Measurements from ENCODE around the gene CDK10. TPM values are rescaled to one million over a fixed set of nuclear protein-coding genes. Genes with fewer than 3 reads are reported as not detected.
A peak's percentile ranks its signal among the peaks of the same experiment; 100 is the strongest.

Gene CDK10
- total RNA-seq, 2 donors from 2014 or later, result 22.6 to 28.0 TPM

DNA sequence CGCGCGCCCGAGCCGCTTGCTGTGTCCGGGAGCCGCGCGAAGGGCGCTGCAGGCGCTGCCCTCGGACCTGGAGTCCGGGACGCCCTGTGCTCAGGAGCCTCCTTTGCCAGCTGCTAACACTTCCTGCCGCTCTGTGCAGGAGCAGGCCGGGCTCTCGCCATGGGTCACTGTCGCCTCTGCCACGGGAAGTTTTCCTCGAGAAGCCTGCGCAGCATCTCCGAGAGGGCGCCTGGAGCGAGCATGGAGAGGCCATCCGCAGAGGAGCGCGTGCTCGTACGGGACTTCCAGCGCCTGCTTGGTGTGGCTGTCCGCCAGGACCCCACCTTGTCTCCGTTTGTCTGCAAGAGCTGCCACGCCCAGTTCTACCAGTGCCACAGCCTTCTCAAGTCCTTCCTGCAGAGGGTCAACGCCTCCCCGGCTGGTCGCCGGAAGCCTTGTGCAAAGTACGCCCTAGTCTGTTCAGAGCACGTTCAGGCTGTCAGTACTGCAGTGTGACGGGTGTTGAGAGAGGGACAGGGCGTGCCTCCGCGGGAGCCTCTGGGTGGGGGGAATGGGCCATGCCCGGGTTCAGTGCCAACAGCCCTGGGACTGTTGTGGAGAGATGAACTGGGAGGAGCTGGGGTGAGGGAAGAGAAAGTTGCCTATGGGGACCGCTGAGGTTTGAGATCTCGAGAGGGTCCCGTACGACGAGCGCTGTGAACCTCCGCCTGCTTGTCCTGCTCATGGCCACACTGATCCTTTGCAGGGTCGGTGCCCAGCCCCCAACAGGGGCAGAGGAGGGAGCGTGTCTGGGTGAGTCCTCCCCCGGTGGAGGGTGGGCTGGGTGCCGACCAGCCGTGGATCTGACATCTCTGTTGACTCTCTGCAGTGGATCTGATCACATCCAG is 36.1 kb downstream of the CDK10 start:
- DNase-seq (peak; percentile 90), ATAC-seq (peak; percentile 9 to 21)
- intact Hi-C loops (cut with DNase I), result no loop called here

DNA sequence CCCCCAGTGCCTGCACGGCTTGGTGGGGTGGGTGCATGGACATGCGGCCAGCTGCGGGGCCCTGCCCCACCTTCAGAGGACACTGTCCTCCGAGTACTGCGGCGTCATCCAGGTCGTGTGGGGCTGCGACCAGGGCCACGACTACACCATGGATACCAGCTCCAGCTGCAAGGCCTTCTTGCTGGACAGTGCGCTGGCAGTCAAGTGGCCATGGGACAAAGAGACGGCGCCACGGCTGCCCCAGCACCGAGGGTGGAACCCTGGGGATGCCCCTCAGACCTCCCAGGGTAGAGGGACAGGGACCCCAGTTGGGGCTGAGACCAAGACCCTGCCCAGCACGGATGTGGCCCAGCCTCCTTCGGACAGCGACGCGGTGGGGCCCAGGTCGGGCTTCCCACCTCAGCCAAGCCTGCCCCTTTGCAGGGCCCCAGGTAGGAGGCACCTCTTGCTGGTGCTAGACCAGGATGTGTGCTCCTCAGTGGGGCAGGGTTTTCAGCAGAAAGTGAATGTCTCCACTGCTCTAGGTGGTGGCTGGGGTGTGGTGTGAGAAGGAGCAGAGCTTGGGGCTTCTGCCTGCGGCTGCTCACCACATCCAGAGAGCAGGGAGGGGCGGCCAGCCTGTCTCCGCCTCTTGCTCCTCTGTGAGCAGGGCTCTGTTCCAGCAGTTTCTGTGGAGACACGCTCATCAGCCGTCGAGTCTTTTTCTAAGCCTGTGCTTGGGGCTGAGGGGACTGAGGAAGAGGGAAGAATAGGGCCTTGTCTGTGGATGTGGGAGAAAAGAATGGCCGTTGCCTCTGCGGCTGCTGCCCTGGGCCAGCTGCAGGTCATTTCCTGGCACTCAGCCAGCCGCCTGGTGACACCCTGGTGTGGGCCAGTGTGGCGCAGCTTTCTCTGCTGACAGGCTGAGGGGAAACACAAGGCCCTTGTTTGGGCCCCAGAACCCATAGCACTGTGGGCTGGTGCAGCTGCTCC is 37.1 kb downstream of the CDK10 start:
- intact Hi-C loops (cut with DNase I), result no loop called here
- DNase-seq (peak; percentile 71), ATAC-seq (no peak)

DNA sequence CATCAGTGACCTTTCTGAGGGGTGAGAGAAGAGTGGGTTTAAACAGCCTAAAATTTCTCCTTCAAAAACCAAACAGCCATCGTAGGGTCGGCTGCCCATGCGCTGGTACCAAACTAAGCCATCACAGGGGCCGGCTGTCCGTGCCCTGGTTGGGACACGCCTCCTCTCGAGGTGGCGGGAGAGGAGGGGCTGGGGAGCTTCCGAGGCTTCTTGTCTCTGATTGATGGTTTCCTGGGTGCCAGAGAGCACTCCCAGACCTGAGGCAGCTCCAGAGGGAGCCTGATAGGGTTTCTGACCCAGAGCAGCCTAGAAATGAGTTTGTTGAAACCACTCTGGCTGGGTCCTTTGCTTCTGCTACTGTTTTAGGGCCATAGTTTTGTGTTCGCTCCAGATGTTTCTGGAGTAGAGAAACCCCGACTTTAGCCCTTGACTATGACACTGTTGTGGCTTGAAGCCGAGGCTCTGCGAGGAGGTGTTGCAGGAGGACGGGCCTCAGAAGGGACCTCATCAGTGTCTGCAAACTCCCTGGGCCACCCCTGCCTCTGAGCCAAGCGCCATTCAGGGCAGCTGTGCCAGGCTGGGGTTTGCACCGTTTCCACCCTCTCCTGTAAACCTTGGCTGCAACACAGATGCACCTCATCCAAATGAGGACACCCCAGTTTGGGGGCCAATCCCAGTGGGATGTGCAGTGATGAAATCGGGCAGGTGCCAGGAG is 41.1 kb downstream of the CDK10 start:
- intact Hi-C loops (cut with DNase I), result no loop called here
- no peak for DNase-seq
- ATAC-seq, result no peak

DNA sequence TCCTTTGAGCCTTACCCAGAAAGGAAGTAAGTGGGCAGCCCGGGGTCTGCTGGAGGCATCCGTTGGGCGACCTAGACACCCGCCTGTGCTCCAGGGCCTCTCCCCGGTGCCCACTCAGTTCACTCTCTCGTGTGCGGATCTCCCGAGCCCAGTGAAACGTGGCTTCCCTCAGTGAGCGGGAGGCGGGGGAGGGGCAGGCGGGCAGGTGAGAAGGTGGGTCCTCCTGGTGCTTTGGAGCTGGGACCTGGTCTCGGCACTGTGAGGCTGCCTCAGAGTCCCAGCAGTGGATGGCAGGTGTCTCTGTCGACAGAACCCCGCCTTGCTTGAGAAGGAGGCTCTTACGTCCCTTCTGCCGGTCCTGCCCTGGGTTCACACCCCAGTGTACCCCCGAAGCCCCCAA is 42.8 kb downstream of the CDK10 start:
- intact Hi-C loops (cut with DNase I), result no loop called here
- ATAC-seq, result no peak
- no peak for DNase-seq

- DNase-seq (no peak), ATAC-seq (peak; percentile 11 to 41)
- intact Hi-C loops (cut with DNase I), result no loop called here
Measured at GRCh38 chr16:89729863-89730593, 43.5 kb downstream of the CDK10 start.

- DNase-seq, result no peak
- no peak for ATAC-seq
Measured at GRCh38 chr16:89730610-89731234, 44.2 kb downstream of the CDK10 start.

DNA sequence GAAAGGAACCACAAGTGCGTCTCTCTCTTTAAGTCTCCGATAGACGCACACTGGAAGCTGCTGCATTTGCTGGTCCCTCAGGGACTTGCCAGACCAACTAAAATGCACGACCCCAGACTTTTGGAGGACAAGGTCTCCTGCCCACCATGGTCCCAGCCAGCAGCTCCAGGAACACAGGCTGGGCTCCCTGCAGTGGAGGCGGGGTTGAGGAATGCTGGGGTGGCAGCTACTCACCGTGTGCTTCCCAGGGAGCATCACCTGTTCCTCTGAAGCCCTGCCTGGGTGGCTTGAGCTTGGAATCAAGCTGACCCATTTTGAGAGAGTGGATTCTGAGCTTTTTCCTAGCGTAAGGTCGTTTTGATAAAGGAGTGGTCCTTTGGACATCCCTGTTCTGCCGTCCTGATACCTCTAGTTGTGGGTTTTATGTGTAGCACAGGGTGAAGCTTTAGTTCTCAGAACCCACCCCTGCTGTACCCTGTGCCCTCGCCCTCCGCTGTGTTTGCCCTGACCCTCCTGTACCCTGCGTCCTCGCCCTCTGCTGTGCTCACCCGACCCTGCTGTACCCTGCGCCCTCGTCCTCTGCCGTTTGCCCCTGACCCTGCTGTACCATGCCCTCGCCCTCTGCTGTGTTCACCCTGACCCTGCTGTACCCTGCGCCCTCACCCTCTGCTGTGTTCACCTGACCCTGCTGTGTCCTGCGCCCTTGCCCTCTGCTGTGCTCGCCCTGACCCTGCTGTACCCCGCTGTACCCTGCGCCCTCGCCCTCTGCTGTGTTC is 45.8 kb downstream of the CDK10 start:
- intact Hi-C loops (cut with DNase I), result no loop called here
- DNase-seq, result no peak
- ATAC-seq, result no peak

More at GRCh38 chr16:89730610-89731234, 44.2 kb downstream of the CDK10 start:
- intact Hi-C loops (cut with DNase I), result no loop called here

DNA sequence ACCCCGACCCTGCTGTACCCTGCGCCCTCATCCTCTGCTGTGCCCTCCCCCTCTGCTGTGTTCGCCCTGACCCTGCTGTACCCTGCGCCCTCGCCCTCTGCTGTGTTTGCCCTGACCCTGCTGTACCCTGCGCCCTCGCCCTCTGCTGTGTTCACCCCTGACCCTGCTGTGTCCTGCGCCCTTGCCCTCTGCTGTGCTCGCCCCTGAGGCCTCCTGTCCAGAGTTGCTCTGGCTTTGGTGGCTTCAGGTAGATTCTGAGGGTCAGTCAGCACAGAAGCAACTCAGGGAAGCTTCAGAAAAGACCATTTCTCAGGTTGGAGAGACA is 46.4 kb downstream of the CDK10 start:
- intact Hi-C loops (cut with DNase I), result no loop called here
- ATAC-seq, result no peak

DNA sequence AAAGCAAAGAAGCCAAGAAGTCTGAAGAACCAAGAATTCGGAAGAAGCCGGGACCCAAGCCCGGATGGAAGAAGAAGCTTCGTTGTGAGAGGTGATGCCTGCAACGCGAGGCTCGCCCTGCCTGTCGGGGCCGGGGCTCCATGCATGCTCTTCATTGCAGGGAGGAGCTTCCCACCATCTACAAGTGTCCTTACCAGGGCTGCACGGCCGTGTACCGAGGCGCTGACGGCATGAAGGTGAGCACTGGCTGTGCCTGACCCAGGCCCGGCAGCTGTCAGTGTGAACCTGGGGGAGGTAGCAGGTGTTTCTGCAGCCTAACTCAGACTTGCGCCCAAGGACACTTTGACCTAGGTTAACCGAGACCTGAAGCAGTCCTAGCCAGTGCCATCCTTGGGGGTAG is 46.8 kb downstream of the CDK10 start:
- intact Hi-C loops (cut with DNase I), result no loop called here
- no peak for ATAC-seq
- no peak for DNase-seq

More for the DNA sequence above, 46.4 kb downstream of the CDK10 start:
- DNase-seq, result no peak

DNA sequence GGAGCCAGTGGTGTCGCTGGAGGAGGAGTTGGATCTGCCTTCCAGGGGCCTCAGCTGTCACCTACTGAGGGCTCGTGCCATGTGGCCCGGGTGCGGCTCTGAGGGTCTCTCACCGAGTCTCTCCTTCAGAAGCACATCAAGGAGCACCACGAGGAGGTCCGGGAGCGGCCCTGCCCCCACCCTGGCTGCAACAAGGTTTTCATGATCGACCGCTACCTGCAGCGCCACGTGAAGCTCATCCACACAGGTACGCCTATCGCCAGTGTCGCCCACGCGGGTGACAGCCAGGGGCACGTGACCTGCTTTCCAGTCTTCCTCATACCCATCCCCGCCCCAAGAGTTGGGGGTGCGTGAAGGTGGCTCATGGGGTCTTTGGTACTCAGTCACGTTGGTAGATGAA is 47.3 kb downstream of the CDK10 start:
- ATAC-seq, result no peak
- no peak for DNase-seq

GRCh38 chr16:89736554-89736953 is 50.1 kb downstream of the CDK10 start:
- intact Hi-C loops (cut with DNase I), result no loop called here
- no peak for DNase-seq
- no peak for ATAC-seq

More for the DNA sequence above, 47.3 kb downstream of the CDK10 start:
- intact Hi-C loops (cut with DNase I), result no loop called here

DNA sequence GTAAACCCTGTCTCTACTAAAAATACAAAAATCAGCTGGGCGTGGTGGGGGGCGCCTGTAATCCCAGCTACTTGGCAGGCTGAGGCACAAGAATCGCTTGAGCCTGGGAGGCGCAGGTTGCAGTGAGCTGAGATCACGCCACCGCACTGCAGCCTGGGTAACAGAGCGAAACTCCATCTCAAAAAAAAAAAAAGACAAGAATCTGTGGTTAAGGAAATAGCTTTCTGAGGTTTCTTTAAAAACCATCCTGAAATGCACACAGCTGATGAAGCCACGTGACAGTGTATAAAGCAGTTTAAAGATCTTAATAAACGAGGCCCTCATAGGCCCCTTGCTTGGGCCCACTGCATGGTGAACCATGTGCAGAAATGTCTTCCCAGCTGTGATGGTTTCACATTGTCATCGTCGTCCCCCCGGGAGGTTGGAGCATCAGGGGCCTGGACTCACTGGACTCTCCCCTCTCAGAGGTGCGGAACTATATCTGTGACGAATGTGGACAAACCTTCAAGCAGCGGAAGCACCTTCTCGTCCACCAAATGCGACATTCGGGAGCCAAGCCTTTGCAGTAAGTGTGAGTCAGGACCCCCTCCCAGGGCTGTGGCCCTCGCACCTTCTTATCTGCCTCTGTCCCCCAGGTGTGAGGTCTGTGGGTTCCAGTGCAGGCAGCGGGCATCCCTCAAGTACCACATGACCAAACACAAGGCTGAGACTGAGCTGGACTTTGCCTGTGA is 51.0 kb downstream of the CDK10 start:
- no peak for DNase-seq
- intact Hi-C loops (cut with DNase I), result no loop called here
- ATAC-seq, result no peak

GRCh38 chr16:89738072-89738377 is 51.5 kb downstream of the CDK10 start:
- DNase-seq (no peak), ATAC-seq (no peak)
- intact Hi-C loops (cut with DNase I), result no loop called here

- intact Hi-C loops (cut with DNase I), result no loop called here
- ATAC-seq, result no peak
- DNase-seq, result no peak
Measured at GRCh38 chr16:89738538-89739317, 52.2 kb downstream of the CDK10 start.

GRCh38 chr16:89739383-89739782 is 52.9 kb downstream of the CDK10 start:
- intact Hi-C loops (cut with DNase I), result no loop called here
- no peak for DNase-seq
- peak in 1 of 2 donors; percentile 3 for ATAC-seq

DNA sequence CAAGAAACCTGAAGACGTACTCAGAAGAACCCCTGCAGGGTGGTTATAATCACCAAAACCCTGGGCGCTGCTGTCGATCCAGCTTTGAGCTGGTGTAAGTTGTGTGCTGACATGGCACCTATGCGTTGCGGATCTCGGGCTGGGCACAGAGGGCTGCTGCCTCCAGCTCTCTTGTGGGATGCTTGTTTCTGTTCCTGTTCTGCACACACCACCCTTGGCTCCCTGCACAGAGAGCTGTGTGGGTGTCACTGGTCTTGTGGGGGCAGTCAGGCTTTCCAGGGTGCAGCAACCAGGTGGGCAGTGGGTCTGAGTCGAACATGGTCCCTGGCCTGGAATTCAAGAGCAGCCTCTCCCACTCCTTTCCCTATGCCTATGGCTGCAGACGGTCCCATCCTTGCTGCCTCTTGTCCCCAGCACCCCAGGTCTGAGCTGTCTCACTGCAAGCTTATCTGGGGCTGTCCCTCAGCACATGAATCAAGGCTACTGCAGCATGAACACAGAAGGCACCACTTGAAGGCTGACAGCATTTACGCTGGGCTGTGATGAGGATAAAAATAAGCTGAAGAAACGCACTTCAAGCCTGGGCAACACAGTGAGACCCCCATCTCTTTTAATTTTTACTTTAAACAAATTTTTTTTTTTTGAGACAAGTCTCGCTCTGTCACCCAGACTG is 55.0 kb downstream of the CDK10 start:
- intact Hi-C loops (cut with DNase I), result no loop called here
- DNase-seq (no peak), ATAC-seq (peak in 1 of 2 donors; percentile 8)
